HG02571 (cell line): Measurements from ENCODE around the gene KIF6.
"Not testable (repeated sequence)": the region's sequence is repeated elsewhere in the genome, so short reads cannot be mapped to it uniquely, and the experiment has no call there.

Experiments
- ATAC-seq: cut with Tn5 transposase; IDR thresholded peaks from one replicate; pipeline ENCODE4 v1.9.1; 2021; ENCODE audit warnings: mild to moderate bottlenecking, moderate library complexity; ENCODE audit not compliant: unreplicated experiment

KIF6 gene

DNA sequence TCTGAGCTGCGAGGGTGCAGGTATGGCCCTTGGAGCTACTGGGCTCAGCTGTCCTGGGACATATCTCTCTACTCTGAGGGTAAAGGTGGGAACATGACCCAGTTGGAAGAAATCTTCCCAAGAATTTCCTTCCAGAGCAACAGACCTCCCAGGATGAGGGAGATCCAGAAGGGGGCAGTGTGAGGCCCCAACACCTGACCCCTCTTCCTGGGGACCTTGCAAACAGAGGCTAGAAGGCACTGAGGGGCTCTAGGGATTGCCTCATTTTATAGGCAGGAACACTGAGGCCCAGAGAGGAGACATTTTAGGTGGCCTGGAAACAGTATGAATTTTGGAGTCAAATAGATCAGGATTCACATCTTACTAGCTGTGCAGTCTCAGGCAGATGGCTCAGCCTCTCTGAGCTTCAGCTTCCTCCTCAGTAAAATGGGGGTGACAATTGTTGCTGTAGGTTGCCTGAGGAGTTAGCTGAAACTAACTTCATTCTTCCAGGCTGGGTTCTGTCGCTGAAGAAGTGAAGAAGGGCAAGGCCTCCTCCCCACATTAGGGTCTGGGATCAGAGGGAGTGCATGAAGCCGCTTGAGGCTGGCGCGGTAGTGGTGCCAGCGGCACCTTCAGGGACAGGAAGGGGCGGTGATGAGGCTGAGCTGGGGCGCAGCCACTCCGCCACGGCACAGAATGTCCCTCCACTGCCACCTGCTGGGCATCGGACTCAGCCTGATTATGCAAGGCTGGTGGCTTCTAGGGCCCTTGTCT lies 422.4 kb downstream of the KIF6 start:
- ATAC-seq: no peak

DNA sequence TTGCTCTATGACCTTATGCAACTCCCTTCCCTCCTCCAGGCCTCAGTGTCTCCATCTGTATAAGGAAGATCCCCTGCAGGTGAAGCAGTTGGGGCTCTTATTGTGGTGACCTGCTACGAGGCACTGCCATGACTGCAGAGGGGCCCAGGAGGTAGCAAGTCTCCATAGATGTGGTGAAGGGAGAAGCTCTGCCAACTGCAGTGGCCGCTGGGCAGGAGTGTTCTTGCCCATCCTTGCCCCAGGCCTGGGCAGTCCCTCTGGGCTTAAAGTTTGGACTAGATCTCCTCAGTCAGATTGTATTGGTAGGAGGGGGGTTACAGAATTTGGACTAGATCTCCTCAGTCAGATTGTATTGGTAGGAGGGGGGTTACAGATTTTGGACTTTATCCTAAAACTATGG lies 423.2 kb downstream of the KIF6 start:
- ATAC-seq: no peak

DNA sequence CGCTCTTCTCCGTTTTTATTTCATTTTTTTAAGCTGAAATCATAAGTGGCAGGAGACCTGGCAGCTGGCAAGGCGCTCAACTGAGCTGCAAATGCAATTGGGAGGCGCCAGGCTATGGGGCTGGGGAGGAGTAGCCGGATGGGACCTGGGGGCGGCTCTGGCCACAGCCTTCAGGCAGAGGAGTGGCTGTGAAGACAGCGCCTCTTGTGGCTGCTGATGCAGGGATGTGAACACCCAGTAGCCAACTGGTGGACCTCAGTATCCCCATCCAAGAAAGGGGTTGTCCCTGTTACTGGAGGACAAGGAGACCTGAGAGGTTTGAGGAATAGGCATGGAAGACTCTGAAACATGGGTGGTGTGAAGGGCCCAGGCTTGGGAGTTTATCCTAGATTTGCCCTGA lies 423.6 kb downstream of the KIF6 start:
- ATAC-seq: no peak

DNA sequence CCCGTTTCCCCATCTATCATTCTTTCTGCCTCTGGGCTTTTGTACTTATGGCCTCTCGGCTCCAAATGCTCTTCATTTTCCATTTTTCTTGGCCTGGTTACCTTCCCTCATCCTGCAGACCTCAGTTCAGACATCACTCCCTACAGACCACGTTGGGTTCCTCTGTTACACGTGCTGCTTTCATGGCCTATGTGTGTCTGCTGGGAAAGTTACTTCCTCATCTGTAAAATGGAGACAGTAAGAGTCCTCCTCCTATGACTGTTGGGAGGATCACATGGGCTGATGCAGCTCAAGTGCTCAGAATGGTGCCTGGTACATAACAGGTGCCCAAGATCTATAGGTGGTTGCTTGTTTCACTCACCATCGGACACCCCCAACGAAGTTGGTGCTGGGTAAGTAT lies 424.5 kb downstream of the KIF6 start:
- no peak for ATAC-seq

DNA sequence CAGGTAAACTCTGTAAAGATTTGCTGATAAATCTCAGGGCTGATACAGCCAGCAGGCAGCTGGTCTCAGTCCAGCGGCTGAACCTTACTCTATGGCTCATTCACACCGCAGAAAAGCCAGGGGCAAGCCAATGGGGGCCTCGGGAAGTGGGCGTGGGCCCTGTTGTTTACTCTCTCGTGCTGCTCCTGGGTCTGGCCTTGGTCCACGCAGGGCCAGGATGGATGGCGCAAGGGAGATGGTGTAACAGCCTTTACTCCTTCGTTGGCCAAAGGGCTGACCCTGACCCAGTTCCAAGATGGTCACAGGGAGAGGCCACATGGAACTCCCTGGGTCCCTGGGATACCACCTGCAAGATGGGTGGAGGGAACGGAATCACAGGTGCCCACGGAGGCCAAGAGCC lies 427.1 kb downstream of the KIF6 start:
- ATAC-seq: no peak

DNA sequence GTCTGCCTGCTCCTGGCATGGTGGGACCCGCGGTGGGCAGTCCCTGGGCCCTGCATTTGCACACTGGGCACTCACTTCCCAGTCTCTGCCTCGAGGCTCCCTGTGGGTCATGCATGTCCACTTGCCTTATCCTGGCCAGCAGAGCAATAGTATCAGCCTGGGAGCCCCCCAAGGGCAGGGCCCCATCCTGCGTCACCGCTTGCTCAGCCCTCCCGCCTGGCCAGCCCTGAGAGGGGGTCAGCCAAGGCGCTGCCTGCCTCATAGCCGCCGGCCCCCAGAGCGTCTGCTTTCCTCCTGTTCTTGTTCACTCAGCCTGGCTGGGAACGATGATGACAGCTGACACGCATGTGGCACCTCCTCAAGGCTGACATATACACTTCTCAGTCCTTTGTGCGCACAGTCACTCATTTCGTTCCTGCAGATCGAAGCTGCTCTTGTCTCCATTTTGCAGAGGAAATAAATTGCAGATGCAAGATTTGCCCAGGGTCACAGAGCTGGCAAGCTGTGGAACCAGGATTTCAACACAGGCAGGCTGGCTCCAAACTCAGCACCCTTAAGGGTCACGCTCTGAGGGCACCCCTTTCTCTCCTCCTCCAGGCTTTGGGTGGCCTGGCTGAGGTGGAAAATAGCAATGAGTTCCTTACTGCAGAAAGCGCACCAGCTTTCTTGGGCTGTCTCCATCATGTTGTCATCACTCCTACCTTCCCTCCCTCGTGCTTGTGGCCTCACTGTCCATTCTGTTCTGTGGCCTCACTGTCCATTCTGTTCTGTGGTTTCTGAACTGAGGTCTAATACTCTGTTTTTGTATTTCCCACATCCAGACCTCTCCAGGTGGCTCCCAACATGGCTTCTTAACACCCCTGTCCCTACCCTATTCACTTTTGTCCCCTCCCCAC lies 428.2 kb downstream of the KIF6 start:
- no peak for ATAC-seq

DNA sequence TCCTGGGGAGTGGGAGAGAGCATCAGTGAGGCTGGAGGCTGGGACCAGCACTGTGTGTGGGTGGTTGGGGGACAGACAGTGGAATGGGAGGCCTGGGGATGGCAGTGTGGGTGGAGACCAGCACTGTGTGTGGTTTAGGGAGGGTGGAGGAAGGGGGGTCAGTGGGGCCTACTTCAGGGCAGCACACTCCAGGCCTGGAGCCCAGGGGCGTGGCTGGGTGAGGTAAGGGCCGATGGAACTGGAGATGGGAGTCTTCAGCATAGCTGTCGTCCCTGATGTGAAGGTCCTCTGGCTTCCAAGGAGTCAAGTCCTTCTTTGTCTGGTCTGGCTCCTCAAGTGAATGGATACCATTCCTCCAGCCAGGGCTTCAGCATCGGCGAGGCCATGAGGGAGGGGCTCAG lies 429.6 kb downstream of the KIF6 start:
- no peak for ATAC-seq

DNA sequence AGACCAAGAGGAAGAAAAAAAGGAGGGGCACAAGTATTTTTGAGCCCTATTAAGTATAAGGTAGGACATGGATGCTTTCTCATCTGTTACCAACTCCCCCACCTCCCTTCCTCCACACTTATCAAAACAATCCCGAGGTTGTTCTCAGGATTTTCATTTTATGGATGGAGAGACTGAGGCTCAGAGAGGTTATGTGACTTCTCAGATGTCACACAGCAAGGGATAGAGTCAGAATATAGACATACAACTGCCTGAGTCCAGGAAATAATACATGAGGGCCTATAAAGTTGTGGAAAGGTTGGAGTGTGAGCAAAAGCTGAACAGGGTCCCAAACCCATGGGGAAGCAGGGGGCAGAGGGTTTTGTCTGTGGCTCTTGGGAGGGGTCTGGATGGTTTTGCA lies 430.3 kb downstream of the KIF6 start:
- ATAC-seq: no peak

DNA sequence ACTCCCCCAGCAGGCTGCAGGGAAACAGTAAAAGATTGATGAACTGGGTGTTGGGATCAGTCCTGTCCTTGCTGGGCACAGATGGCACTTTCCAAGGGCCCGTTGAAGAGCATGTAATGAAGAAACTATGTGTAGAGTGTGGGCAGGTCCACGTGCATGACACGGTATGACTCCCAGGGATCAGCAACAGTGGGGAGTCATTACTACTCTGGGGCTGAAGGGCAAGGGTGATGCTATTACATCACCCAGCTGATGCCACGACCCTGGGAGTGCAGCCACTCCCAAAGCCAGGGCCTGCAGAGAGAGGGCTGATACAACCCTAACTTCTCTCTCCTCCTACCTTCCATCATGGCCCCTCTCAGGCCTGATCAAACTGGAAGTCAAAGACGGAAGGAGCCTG lies 431.1 kb downstream of the KIF6 start:
- ATAC-seq: no peak

DNA sequence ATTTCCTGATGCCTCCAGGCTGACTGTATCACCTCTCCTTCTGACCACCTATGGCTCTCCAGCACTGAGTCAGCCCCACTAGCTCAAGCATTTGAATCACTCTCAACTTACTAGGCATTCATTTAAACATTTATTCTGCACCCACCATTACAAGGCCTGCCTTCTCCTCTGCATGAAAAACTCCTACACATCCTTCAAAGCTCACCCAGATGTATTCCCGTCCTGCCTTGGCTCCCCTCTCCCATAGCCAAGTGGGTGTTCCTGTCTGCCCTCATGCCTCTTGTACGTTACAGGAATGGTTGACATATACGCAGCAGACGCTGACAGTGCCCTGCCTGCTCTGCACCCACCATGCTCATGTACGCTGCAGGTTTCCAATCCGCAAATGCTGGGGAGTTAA lies 432.6 kb downstream of the KIF6 start:
- no peak for ATAC-seq

DNA sequence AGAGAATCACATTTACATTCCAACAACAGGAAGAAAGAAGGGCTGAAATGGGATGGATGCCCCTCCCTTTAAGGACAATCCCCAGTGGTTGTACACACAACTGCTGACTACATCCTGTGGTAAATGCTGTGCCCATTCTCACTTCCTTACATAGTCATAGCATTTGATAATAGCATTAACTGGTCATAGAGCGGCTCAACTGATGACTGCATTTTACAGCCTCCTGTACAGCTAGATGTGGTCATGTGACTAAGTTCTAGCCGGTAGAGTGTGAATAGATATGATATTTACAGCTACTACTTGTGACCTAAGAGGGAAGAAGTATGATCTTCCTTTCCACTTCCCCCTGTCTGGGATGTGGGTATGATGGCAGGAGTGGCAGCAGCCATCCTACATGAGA lies 435.7 kb downstream of the KIF6 start:
- ATAC-seq: no peak

DNA sequence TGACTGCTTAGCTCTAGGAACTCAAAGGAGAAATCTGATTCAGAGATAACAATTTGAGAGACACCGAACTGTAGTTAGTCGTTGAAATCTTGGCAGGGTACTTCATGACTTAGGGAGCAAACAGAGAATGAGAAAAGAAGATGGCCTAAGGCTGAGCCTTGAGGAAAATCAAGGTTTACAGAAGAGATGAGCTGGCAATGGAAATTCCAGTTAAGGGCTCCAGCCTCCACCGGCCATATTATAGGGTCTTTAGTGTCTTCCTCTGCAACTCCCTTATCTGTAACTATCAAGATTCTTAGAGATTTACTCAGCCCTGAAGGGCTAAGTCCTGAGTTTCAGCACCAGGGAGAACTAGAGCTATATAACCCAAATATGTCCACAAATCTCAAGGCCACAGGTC lies 437.6 kb downstream of the KIF6 start:
- ATAC-seq: no peak

DNA sequence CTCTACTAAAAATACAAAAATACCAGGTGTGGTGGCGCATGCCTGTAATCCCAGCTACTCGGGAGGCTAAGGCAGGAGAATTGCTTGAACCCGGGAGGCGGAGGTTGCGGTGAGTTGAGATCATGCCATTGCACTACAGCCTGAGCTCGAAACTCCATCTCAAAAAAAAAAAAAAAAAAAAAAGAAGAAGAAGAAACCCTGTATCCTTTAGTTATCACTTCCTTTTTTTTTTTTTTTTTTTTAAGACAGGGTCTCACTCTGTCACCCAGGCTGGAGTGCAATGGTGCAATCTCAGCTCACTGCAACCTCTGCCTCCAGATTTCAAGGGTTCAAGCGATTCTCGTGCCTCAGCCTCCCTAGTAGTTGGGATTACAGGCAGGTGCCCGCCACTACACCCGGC lies 438.6 kb downstream of the KIF6 start:
- not testable (repeated sequence) for ATAC-seq

DNA sequence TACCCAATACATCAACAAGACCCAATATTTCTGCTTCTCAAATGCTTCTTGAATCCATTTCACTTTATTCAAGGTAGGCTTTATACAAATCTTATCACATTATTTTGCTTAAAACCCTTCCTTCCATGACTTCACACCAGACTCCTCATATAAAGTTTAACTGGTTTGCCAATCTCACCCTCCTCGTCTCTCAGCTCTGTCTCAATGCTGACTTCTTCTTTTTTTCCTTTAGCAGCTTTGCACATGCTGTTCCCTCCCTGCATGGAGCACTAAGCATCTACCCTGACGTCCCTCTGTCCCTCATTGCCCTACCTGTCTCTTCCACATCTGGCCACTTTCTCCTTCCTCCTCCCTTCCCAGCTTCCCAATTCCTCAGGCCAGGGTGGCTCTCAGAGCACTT lies 442.4 kb downstream of the KIF6 start:
- ATAC-seq: no peak

DNA sequence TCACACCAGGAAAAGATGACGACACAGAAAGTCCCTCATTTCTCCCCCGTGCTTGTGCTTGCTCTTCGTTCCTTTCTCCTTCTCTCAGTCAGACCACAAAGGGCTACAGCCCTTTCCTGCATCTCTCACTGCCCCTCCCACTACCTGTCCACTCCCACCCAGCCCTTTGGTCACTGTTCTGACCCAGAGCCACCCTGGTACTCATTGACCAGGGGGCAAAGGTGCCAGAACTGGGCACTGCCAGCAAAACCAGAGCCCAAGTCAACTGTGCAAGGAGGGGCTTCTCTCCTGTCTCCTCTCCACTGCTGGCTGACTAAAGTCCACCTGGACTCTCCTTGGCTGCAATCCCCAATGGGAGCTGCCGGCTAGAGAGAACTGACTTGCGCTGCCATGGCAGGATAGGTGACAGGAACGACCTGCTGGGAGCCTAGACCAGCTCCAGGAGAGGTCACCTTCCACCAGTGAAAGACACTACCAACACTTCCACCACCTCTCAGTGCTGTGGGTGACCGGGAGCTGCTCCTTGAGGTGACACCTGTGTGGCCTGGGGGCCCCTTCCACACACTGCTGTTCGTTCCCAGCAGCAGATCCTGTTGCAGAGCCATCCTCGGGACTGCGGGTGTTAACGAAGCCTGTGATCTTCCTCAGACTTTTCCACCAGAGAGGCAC lies 443.8 kb downstream of the KIF6 start:
- ATAC-seq: no peak

DNA sequence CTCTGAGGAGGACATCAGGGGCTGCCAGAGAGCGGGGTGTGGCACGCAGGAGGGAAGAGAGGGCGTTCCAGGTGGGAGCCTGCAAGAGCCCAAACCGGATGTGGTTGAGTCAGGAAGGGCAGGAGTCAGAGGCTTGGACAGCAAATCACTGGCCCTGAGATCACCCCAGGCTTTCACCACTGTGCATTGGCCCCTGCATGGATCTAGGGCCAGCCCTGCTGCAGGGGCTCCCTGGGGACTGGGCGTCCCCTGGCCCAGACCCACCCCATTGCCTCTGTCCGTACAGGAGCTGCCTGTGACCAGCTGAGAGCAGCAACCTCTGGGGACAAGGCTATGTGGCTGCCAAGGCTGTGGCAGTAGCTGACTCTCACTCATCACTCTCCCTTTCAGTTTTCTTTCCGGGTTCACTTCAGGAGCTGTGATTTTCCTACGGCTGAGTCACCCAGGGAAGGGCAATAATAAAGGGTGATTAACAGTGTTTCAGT lies 444.9 kb downstream of the KIF6 start:
- no peak for ATAC-seq
